Type B pancreatic cell (in vitro differentiated cells): Measurements from ENCODE around the gene INTS2. TPM values are rescaled to one million over a fixed set of nuclear protein-coding genes. Genes with fewer than 3 reads are reported as not detected.
"Not testable (repeated sequence)": the region's sequence is repeated elsewhere in the genome, so short reads cannot be mapped to it uniquely, and the experiment has no call there.

Experiments
- DNase-seq: peaks from one replicate; pipeline ENCODE4 v3.0.0; 2021; ENCODE audit warnings: mixed read lengths; ENCODE audit not compliant: unreplicated experiment; ENCODE audit errors: extremely low spot score
- H3K27ac Mint-ChIP-seq: 2 replicates; pipeline ENCODE4 v1.8.0; 2021; ENCODE audit warnings: mild to moderate bottlenecking, mixed read lengths
- H3K27me3 Mint-ChIP-seq: 2 replicates; pipeline ENCODE4 v1.8.0; 2021; ENCODE audit warnings: mixed read lengths
- H3K36me3 Mint-ChIP-seq: 2 replicates; pipeline ENCODE4 v1.8.0; 2021; ENCODE audit warnings: mixed read lengths
- H3K4me1 Mint-ChIP-seq: one replicate; pipeline ENCODE4 v1.8.0; 2021; ENCODE audit warnings: mixed read lengths; ENCODE audit not compliant: unreplicated experiment
- H3K4me3 Mint-ChIP-seq: 2 replicates; pipeline ENCODE4 v1.8.0; 2021; ENCODE audit warnings: mild to moderate bottlenecking, mixed read lengths
- H3K9me3 Mint-ChIP-seq: 2 replicates; pipeline ENCODE4 v1.8.0; 2021; ENCODE audit warnings: mixed read lengths
- CTCF ChIP-seq: fragments of 200-600 bp; sonication (generic); conservative IDR thresholded peaks from 2 replicates; pipeline ENCODE4 v1.5.0; 2021; ENCODE audit warnings: antibody characterized with exemption, mild to moderate bottlenecking
- total RNA-seq: library from RNA; stranded (reverse); gene quantifications from 2 replicates; pipeline ENCODE4 v1.2.1, GENCODE V29; 2021; ENCODE audit warnings: low replicate concordance

Gene INTS2
- total RNA-seq, 1 donor from 2014 or later: 18.2 TPM

DNA sequence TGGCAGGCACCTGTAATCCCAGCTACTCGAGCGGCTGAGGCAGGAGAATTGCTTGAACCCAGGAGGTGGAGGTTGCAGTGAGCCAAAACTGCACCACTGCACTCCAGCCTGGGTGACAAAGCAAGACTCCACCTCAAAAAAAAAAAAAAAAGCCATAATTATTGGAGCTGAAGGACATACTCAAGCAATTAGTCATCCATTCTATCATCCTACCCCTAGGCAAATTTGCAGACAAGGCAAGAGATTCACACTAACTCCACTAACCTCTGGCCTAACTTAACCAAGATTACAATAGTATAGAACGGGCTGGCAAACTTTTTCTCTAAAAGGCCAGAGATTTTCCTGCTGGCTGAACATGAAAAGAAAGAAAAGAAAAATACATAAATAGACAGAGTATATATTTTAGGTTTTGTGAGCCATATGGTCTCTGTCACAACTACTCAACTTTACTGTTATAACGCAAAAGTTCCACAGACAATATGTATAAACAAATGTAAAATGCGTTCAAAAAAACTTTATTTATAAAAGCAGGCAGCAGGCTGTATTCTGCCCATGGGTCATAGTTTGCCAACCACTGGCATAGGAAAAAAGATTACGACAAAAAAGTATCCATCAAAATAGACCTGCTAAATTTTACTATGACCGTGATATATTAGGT, 94.1 kb downstream of the INTS2 start:
- Mint-ChIP-seq H3K36me3 (no peaks in the 10 kb centered on the region), H3K4me1 (peaks cover 5% of the 10 kb centered on the region), H3K27ac (no peak overlapping the region), H3K9me3 (no peaks in the 10 kb centered on the region), H3K27me3 (no peaks in the 10 kb centered on the region), H3K4me3 (no peak overlapping the region)
- DNase-seq: no peak
- TF ChIP-seq CTCF: no peak

DNA sequence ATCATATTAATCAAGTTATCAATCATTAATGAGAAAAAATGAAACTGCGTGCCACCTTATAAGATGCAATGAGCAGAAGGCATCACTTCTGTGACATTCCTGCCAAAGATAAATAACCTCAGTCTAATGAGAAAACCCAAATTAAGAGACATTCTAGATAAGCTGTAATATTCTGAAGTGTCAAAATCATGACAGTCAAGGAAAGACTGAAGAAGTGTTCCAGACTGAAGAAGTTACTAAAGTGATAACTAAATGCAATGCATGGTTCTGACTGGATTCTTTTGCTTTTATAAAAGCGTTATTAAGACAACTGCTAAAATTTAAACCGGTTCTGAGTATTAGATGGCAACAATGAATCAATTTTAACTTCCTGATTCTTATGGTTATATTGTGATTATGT, 95.3 kb downstream of the INTS2 start:
- H3K4me1 Mint-ChIP-seq: peaks cover 5% of the 10 kb centered on the region
- H3K27ac Mint-ChIP-seq: no peak overlapping the region

GRCh38 chr17:61831099-61831498, 96.7 kb downstream of the INTS2 start:
- DNase-seq: no peak
- Mint-ChIP-seq H3K4me1 (peaks cover 5% of the 10 kb centered on the region), H3K36me3 (peaks cover 17% of the 10 kb centered on the region), H3K4me3 (no peak overlapping the region), H3K27ac (no peak overlapping the region), H3K27me3 (no peaks in the 10 kb centered on the region), H3K9me3 (peaks cover 6% of the 10 kb centered on the region)
- TF ChIP-seq CTCF: no peak

More for the DNA sequence above, 95.3 kb downstream of the INTS2 start:
- H3K27me3 Mint-ChIP-seq: no peaks in the 10 kb centered on the region
- peaks cover 6% of the 10 kb centered on the region for H3K9me3 Mint-ChIP-seq
- no peak for TF ChIP-seq CTCF
- H3K36me3 Mint-ChIP-seq: peaks cover 8% of the 10 kb centered on the region
- no peak overlapping the region for H3K4me3 Mint-ChIP-seq
- no peak for DNase-seq

DNA sequence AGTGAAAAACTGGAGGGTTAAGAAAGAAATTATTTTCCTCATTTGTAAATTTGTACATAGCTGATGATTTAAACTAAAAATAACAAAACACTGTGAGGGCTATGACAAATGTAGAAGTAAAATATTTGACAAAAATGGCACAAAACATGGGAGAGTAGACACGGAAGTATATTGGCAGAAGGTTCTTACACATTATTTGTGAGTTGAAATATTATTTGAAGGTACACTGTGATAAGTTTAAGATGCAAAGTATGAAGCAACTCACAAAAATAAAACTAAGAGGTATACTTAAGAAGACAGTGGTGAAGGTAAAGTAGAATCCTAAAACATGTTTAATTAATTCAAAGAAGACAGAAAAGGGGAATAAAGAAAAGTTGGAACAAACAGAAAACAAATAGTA, 99.1 kb downstream of the INTS2 start:
- Mint-ChIP-seq H3K4me3 (no peak overlapping the region), H3K27me3 (no peaks in the 10 kb centered on the region), H3K27ac (no peak overlapping the region), H3K4me1 (peaks cover 5% of the 10 kb centered on the region), H3K36me3 (peaks cover 27% of the 10 kb centered on the region), H3K9me3 (peaks cover 6% of the 10 kb centered on the region)
- no peak for TF ChIP-seq CTCF
- DNase-seq: no peak

DNA sequence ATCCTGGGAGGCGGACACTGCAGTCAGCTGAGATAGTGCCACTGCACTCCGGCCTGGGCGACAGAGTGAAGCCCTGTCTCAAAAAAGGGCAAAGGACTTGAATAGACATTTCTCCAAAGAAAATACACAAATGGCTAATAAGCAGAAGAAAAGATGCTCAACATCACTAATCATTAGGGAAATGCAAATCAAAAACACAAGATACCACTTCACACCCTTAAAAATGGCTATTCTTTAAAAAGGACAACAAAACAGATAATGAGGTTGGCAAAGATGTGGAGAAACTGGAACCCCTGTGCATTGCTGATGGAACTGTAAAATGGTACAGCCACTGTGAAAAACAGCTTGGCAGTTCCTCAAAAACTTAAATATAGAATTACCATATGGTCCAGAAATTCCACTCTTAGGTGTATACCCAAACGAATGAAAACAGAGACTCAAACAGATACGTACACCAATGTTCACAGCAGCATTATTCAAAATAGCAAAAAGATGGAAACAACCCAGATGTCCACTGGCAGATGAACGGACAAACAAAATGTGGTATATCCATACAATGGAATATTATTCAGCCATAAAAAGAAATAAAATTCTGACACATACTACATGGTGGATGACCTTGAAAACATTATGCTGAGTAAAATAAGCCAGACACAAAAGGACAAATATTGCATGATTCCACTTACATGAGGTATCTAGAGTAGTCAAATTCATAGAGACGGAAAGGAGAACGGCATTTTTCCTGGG, 100.0 kb downstream of the INTS2 start:
- H3K4me1 Mint-ChIP-seq: peaks cover 4% of the 10 kb centered on the region
- H3K36me3 Mint-ChIP-seq: peaks cover 27% of the 10 kb centered on the region
- no peak overlapping the region for H3K27ac Mint-ChIP-seq
- no peak overlapping the region for H3K4me3 Mint-ChIP-seq
- DNase-seq: no peak
- H3K27me3 Mint-ChIP-seq: no peaks in the 10 kb centered on the region
- H3K9me3 Mint-ChIP-seq: peaks cover 6% of the 10 kb centered on the region
- no peak for TF ChIP-seq CTCF

- not testable (repeated sequence) for H3K27ac Mint-ChIP-seq, DNase-seq, H3K9me3 Mint-ChIP-seq, H3K27me3 Mint-ChIP-seq, H3K4me1 Mint-ChIP-seq, H3K4me3 Mint-ChIP-seq
- H3K36me3 Mint-ChIP-seq: peaks cover 34% of the 10 kb centered on the region
Measured at GRCh38 chr17:61826866-61827265, 100.9 kb downstream of the INTS2 start.

DNA sequence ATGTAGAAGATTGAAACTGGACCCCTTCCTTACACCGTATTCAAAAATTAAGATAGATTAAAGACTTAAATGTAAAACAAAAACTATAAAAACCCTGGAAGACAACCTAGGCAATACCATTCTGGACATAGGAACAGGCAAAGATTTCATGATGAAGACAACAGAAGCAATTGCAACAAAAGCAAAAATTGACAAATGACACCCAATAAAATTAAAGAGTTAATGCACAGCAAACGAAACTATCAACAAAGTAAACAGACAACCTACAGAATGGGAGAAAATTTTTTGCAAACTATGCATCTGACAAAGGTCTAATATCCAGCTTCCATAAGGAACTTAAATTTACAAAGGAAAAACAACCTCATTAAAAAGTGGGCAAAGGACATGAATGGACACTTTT, 101.6 kb downstream of the INTS2 start:
- not testable (repeated sequence) for H3K4me3 Mint-ChIP-seq, H3K27ac Mint-ChIP-seq, DNase-seq, H3K27me3 Mint-ChIP-seq, H3K9me3 Mint-ChIP-seq, H3K4me1 Mint-ChIP-seq
- H3K36me3 Mint-ChIP-seq: peaks cover 38% of the 10 kb centered on the region
